HCT116 (cell line): Measurements from ENCODE around the gene ENHO. TPM values are rescaled to one million over a fixed set of nuclear protein-coding genes. Genes with fewer than 3 reads are reported as not detected.

Experiments used
- ATAC-seq: fragments of 200-7000 bp; cut with Tn5 transposase; 2 replicates; pipeline ENCODE4 v1.9.1; 2020; ENCODE audit warnings: mild to moderate bottlenecking, moderate library complexity
- BruUV-seq: library from RNA; stranded (reverse); fragments of 400-500 nt; replicated peaks from 2 replicates; lab custom pipeline; 2021; lab: Mats Ljungman, UMichigan
- CTCF ChIA-PET: fragments of 300-600 bp; sonication (Branson Sonifier 250); formaldehyde crosslinking; loops from one replicate; lab custom pipeline; 2021; ENCODE audit warnings: antibody characterized with exemption; lab: Charles Lee
- POLR2A ChIA-PET: fragments of 300-600, 350-600 bp; sonication (Branson Sonifier 250); formaldehyde crosslinking; loops from one replicate; lab custom pipeline; 2021; ENCODE audit warnings: antibody characterized with exemption; lab: Charles Lee
- RAD21 ChIA-PET, 2 experiments: fragments of 300-600 bp; sonication (Branson Sonifier 250); formaldehyde crosslinking; loops; one replicate each; lab custom pipeline; 2023; ENCODE audit warnings: low total read pairs in 2 of 2; ENCODE audit not compliant: uncharacterized antibody in 2 of 2, unreplicated experiment in 2 of 2, low non-redundant PET in 1 of 2; lab: Charles Lee
- DNase-seq: peaks from one replicate; pipeline ENCODE4 v3.0.0-alpha.2; 2010; ENCODE audit warnings: low read depth, low spot score
- H2AFZ ChIP-seq: fragments of 200-600 bp; shearing (Covaris generic), sonication (generic); 2 replicates; pipeline ENCODE4 v1.6.1; 2017; ENCODE audit warnings: low read depth, mixed run types, mixed read lengths, antibody characterized with exemption, low read length; ENCODE audit not compliant: poor library complexity, severe bottlenecking
- H3K27ac ChIP-seq: 2 replicates; pipeline ENCODE4 v1.5.1; 2012; ENCODE audit warnings: low read depth, low read length
- H3K27me3 ChIP-seq: fragments of 200-600 bp; sonication (generic); 2 replicates; pipeline ENCODE4 v1.6.1; 2016; ENCODE audit warnings: mixed run types, low read length, mixed read lengths; ENCODE audit not compliant: insufficient read depth
- H3K36me3 ChIP-seq, 2 experiments: fragments of 200-500 bp in 1 of 2; fragments of 200-600 bp in 1 of 2; sonication (Bioruptor generic) in 1 of 2; sonication (generic) in 1 of 2; 2 replicates each; pipeline versions ENCODE4 v1.5.1 to v1.6.1; 2014 to 2016; ENCODE audit warnings: low read length in 2 of 2, inconsistent platforms in 1 of 2, mixed read lengths in 1 of 2, mixed run types in 1 of 2; ENCODE audit not compliant: insufficient read depth in 2 of 2, control insufficient read depth in 1 of 2
- H3K4me1 ChIP-seq, 2 experiments: fragments of 200-600 bp in 1 of 2; sonication (generic) in 1 of 2; 2 replicates each; pipeline versions ENCODE4 v1.5.1 to v1.6.1; 2012 to 2017; ENCODE audit warnings: low read length in 2 of 2, inconsistent platforms in 1 of 2, mild to moderate bottlenecking in 1 of 2, mixed read lengths in 1 of 2, mixed run types in 1 of 2, moderate library complexity in 1 of 2; ENCODE audit not compliant: insufficient read depth in 2 of 2, control insufficient read depth in 1 of 2
- H3K4me2 ChIP-seq: fragments of 200-600 bp; sonication (generic); 2 replicates; pipeline ENCODE4 v1.6.1; 2017; ENCODE audit warnings: mixed run types, low read length, mixed read lengths
- H3K4me3 ChIP-seq, 2 experiments: fragments of 200-600 bp in 1 of 2; sonication (generic) in 1 of 2; replicated peaks in 1 of 2; 2 replicates each; pipeline ENCODE4 v1.5.1; 2011 to 2016; ENCODE audit warnings: low read length in 2 of 2, control low read depth in 1 of 2, low read depth in 1 of 2, mild to moderate bottlenecking in 1 of 2, mixed read lengths in 1 of 2, mixed run types in 1 of 2
- H3K79me2 ChIP-seq: fragments of 200-600 bp; sonication (generic); 2 replicates; pipeline ENCODE4 v1.6.1; 2017; ENCODE audit warnings: mild to moderate bottlenecking, mixed run types, low read length, moderate library complexity, mixed read lengths; ENCODE audit not compliant: insufficient read depth
- H3K9ac ChIP-seq: fragments of 200-600 bp; sonication (generic); 2 replicates; pipeline ENCODE4 v1.6.1; 2016; ENCODE audit warnings: low read length, mixed read lengths
- H3K9me2 ChIP-seq: fragments of 200-600 bp; sonication (generic), shearing (Covaris generic); 2 replicates; pipeline ENCODE4 v1.6.1; 2017; ENCODE audit warnings: mixed run types, mild to moderate bottlenecking, moderate library complexity; ENCODE audit not compliant: insufficient read depth
- H3K9me3 ChIP-seq, 2 experiments: fragments of 200-500 bp in 1 of 2; fragments of 200-600 bp in 1 of 2; sonication (Bioruptor generic) in 1 of 2; sonication (generic) in 1 of 2; 2 replicates each; pipeline ENCODE4 v1.6.1; 2014 to 2017; ENCODE audit warnings: low read length in 2 of 2, mixed read lengths in 2 of 2, inconsistent platforms in 1 of 2, low read depth in 1 of 2, mild to moderate bottlenecking in 1 of 2, mixed run types in 1 of 2, moderate library complexity in 1 of 2; ENCODE audit not compliant: control insufficient read depth in 1 of 2, insufficient read depth in 1 of 2
- H4K20me1 ChIP-seq: fragments of 200-600 bp; sonication (generic), shearing (Covaris generic); 2 replicates; pipeline ENCODE4 v1.6.1; 2017; ENCODE audit warnings: mixed run types, mild to moderate bottlenecking, moderate library complexity; ENCODE audit not compliant: insufficient read depth
- ATF3 ChIP-seq: IDR thresholded peaks from 2 replicates; pipeline ENCODE4 v1.6.1; 2012
- CBX3 ChIP-seq: IDR thresholded peaks from 2 replicates; pipeline ENCODE4 v1.6.1; 2012; ENCODE audit warnings: low read depth
- CEBPB ChIP-seq: IDR thresholded peaks from 2 replicates; pipeline ENCODE4 v1.6.1; 2012; ENCODE audit warnings: low read depth
- EGR1 ChIP-seq: IDR thresholded peaks from 2 replicates; pipeline ENCODE4 v1.6.1; 2012; ENCODE audit warnings: low read depth
- ELF1 ChIP-seq: IDR thresholded peaks from 2 replicates; pipeline ENCODE4 v1.6.1; 2012; ENCODE audit warnings: low read depth, borderline replicate concordance
- EZH2 ChIP-seq: fragments of 200-600 bp; sonication (generic); IDR thresholded peaks from 2 replicates; pipeline ENCODE4 v1.6.1; 2017; ENCODE audit warnings: antibody characterized with exemption, mixed run types
- FOSL1 ChIP-seq: IDR thresholded peaks from 2 replicates; pipeline ENCODE4 v1.6.1; 2012; ENCODE audit warnings: low read depth
- JUND ChIP-seq: IDR thresholded peaks from 2 replicates; pipeline ENCODE4 v1.6.1; 2012
- POLR2A ChIP-seq: IDR thresholded peaks from 2 replicates; pipeline ENCODE4 v1.7.0; 2011; ENCODE audit warnings: borderline replicate concordance; ENCODE audit not compliant: insufficient read depth, insufficient read length; ENCODE audit errors: extremely low read depth
- POLR2AphosphoS5 ChIP-seq: IDR thresholded peaks from 2 replicates; pipeline ENCODE4 v1.6.1; 2011; ENCODE audit warnings: mild to moderate bottlenecking, low read depth, low read length, moderate library complexity
- SP1 ChIP-seq: IDR thresholded peaks from 2 replicates; pipeline ENCODE4 v1.6.1; 2012; ENCODE audit warnings: low read depth
- TCF7L2 ChIP-seq: IDR thresholded peaks from 2 replicates; pipeline ENCODE4 v1.7.0; 2011; ENCODE audit warnings: borderline replicate concordance, inconsistent platforms; ENCODE audit not compliant: insufficient read depth, insufficient read length; ENCODE audit errors: extremely low read depth
- YY1 ChIP-seq: IDR thresholded peaks from 2 replicates; pipeline ENCODE4 v1.6.1; 2011; ENCODE audit warnings: low read length, low read depth, moderate library complexity, mild to moderate bottlenecking; ENCODE audit not compliant: insufficient replicate concordance; ENCODE audit errors: extremely low read depth
- ZNF274 ChIP-seq: fragments of 200-500 bp; sonication (Bioruptor generic); IDR thresholded peaks from 2 replicates; pipeline ENCODE4 v1.6.1; 2014; ENCODE audit warnings: mild to moderate bottlenecking, low read depth, low read length, inconsistent platforms
- intact Hi-C: fragments of 100-400 bp; cut with micrococcal nuclease; formaldehyde crosslinking; loops from 2 replicates; pipeline ENCODE4 v1.10.0; 2022
- total RNA-seq: library from RNA; stranded (reverse); gene quantifications from one replicate; pipeline ENCODE4 v1.2.1, GENCODE V29; 2021; ENCODE audit not compliant: unreplicated experiment
- TF ChIP-seq, protein P1 (sequence below): IDR thresholded peaks from 2 replicates; pipeline ENCODE4 v1.6.1; 2012
- TF ChIP-seq, protein P2 (sequence below), 3 experiments: fragments of 200-600 bp in 1 of 3; sonication (generic) in 1 of 3; IDR thresholded peaks in 2 of 3; conservative IDR thresholded peaks in 1 of 3; 2 replicates each; pipeline ENCODE4 v1.5.1; 2012 to 2017; ENCODE audit warnings: low read depth in 2 of 3, low read length in 2 of 3, antibody characterized with exemption in 1 of 3, borderline replicate concordance in 1 of 3, control low read depth in 1 of 3, mild to moderate bottlenecking in 1 of 3, mixed read lengths in 1 of 3, mixed run types in 1 of 3, moderate library complexity in 1 of 3; ENCODE audit not compliant: insufficient read depth in 1 of 3
- TF ChIP-seq, protein P3 (sequence below): IDR thresholded peaks from 2 replicates; pipeline ENCODE4 v1.6.1; 2011; ENCODE audit warnings: mild to moderate bottlenecking, low read length, moderate library complexity; ENCODE audit not compliant: insufficient replicate concordance; ENCODE audit errors: extremely low read depth
- TF ChIP-seq, protein P4 (sequence below): IDR thresholded peaks from 2 replicates; pipeline ENCODE4 v1.6.1; 2012; ENCODE audit warnings: low read depth

The ENHO gene
- total RNA-seq, 1 experiment from 2014 or later = 6.1 TPM

DNA sequence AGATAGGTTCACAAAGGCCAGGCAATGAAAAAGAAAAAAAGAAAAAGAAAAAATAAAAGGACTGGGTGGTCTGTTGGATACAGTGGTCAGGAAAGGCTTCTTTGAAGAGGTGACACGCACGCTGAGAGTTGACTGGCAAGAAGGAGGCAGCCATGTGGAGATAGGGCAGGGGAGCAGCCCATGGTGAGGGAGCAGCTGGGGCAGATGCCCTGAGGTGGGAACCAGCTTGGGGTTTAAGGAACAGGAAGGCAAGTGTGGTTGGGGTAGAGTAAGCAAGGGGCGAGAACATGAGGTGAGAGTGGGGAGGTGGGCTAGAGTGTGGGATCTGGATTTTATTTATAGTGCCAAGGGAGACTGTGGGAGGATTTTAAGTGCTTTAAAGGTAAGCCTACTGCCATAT is 6.8 kb downstream of the ENHO start:
- no peak for DNase-seq
- Histone ChIP-seq H3K27me3 (no peaks in the 10 kb centered on the region), H3K4me3 (no peak overlapping the region), H3K9me2 (no peaks in the 10 kb centered on the region), H3K36me3 (no peaks in the 10 kb centered on the region), H4K20me1 (no peaks in the 10 kb centered on the region), H2AFZ (no peak overlapping the region), H3K4me1 (peaks cover 0 to 5% of the 10 kb centered on the region in 2 experiments; a peak in 2 of 4 replicates)
- POLR2A ChIA-PET = no interaction called here
- no peak for ATAC-seq
- BruUV-seq = no TSS peak
- TF ChIP-seq YY1 (no peak), TCF7L2 (no peak), CBX3 (no peak), EGR1 (no peak), JUND (no peak), POLR2AphosphoS5 (no peak), ZNF274 (no peak), POLR2A (no peak), ELF1 (no peak), FOSL1 (no peak), ATF3 (no peak), SP1 (no peak), EZH2 (no peak), CEBPB (no peak)
- TF ChIP-seq, protein P1, sequence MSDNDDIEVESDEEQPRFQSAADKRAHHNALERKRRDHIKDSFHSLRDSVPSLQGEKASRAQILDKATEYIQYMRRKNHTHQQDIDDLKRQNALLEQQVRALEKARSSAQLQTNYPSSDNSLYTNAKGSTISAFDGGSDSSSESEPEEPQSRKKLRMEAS = no peak
- TF ChIP-seq, protein P2, sequence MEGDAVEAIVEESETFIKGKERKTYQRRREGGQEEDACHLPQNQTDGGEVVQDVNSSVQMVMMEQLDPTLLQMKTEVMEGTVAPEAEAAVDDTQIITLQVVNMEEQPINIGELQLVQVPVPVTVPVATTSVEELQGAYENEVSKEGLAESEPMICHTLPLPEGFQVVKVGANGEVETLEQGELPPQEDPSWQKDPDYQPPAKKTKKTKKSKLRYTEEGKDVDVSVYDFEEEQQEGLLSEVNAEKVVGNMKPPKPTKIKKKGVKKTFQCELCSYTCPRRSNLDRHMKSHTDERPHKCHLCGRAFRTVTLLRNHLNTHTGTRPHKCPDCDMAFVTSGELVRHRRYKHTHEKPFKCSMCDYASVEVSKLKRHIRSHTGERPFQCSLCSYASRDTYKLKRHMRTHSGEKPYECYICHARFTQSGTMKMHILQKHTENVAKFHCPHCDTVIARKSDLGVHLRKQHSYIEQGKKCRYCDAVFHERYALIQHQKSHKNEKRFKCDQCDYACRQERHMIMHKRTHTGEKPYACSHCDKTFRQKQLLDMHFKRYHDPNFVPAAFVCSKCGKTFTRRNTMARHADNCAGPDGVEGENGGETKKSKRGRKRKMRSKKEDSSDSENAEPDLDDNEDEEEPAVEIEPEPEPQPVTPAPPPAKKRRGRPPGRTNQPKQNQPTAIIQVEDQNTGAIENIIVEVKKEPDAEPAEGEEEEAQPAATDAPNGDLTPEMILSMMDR (IDR thresholded peaks at IDR 0.05 in 2 of 3, conservative IDR thresholded peaks at IDR 0.05 in 1 of 3; ENCODE audit: borderline replicate concordance in 1 of 3, insufficient read depth in 1 of 3, low read depth in 2 of 3, low read length in 2 of 3) = no peak
- TF ChIP-seq, protein P3, sequence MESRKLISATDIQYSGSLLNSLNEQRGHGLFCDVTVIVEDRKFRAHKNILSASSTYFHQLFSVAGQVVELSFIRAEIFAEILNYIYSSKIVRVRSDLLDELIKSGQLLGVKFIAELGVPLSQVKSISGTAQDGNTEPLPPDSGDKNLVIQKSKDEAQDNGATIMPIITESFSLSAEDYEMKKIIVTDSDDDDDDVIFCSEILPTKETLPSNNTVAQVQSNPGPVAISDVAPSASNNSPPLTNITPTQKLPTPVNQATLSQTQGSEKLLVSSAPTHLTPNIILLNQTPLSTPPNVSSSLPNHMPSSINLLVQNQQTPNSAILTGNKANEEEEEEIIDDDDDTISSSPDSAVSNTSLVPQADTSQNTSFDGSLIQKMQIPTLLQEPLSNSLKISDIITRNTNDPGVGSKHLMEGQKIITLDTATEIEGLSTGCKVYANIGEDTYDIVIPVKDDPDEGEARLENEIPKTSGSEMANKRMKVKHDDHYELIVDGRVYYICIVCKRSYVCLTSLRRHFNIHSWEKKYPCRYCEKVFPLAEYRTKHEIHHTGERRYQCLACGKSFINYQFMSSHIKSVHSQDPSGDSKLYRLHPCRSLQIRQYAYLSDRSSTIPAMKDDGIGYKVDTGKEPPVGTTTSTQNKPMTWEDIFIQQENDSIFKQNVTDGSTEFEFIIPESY = no peak
- TF ChIP-seq, protein P4, sequence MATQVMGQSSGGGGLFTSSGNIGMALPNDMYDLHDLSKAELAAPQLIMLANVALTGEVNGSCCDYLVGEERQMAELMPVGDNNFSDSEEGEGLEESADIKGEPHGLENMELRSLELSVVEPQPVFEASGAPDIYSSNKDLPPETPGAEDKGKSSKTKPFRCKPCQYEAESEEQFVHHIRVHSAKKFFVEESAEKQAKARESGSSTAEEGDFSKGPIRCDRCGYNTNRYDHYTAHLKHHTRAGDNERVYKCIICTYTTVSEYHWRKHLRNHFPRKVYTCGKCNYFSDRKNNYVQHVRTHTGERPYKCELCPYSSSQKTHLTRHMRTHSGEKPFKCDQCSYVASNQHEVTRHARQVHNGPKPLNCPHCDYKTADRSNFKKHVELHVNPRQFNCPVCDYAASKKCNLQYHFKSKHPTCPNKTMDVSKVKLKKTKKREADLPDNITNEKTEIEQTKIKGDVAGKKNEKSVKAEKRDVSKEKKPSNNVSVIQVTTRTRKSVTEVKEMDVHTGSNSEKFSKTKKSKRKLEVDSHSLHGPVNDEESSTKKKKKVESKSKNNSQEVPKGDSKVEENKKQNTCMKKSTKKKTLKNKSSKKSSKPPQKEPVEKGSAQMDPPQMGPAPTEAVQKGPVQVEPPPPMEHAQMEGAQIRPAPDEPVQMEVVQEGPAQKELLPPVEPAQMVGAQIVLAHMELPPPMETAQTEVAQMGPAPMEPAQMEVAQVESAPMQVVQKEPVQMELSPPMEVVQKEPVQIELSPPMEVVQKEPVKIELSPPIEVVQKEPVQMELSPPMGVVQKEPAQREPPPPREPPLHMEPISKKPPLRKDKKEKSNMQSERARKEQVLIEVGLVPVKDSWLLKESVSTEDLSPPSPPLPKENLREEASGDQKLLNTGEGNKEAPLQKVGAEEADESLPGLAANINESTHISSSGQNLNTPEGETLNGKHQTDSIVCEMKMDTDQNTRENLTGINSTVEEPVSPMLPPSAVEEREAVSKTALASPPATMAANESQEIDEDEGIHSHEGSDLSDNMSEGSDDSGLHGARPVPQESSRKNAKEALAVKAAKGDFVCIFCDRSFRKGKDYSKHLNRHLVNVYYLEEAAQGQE = no peak
- TF ChIP-seq, all 23 proteins: peak for 0
- no peak overlapping the region for H3K4me2 ChIP-seq
- ChIA-PET RAD21 (no interaction called here), CTCF (no interaction called here)
- no peaks in the 10 kb centered on the region for H3K79me2 ChIP-seq
- no peak overlapping the region for H3K9ac ChIP-seq
- H3K9me3 ChIP-seq = no peaks in the 10 kb centered on the region
- H3K27ac ChIP-seq = no peak overlapping the region
- intact Hi-C loops = no loop called here
